GM21381 (cell line): Measurements from ENCODE around the gene SUMO3.

Experiments used
- ATAC-seq: cut with Tn5 transposase; IDR thresholded peaks from one replicate; pipeline ENCODE4 v1.9.1; 2021; ENCODE audit warnings: mild to moderate bottlenecking, moderate library complexity; ENCODE audit not compliant: unreplicated experiment

Gene SUMO3

GRCh38 chr21:44804762-44805161, 13.1 kb downstream of the SUMO3 start:
- ATAC-seq = no peak

- no peak for ATAC-seq
Observed at GRCh38 chr21:44803651-44804050, 14.2 kb downstream of the SUMO3 start.

GRCh38 chr21:44802396-44803153, 15.3 kb downstream of the SUMO3 start:
- ATAC-seq = peak; percentile 16

- peak; percentile 86 for ATAC-seq
Observed at GRCh38 chr21:44801468-44802395, 16.1 kb downstream of the SUMO3 start, which contains the start of gene UBE2G2. TSS of gene UBE2G2 (minus strand) at chr21:44801820. CDS start at chr21:44801748, 72 bp downstream.

GRCh38 chr21:44800971-44801467, 16.8 kb downstream of the SUMO3 start:
- ATAC-seq = no peak

GRCh38 chr21:44800103-44800502, 17.8 kb downstream of the SUMO3 start:
- no peak for ATAC-seq

GRCh38 chr21:44799646-44800045, 18.2 kb downstream of the SUMO3 start:
- no peak for ATAC-seq

GRCh38 chr21:44797775-44798174, 20.1 kb downstream of the SUMO3 start:
- ATAC-seq = no peak

GRCh38 chr21:44795342-44795741, 22.5 kb downstream of the SUMO3 start:
- no peak for ATAC-seq

- ATAC-seq = no peak
Observed at GRCh38 chr21:44793592-44794374, 24.1 kb downstream of the SUMO3 start.

GRCh38 chr21:44792702-44793591, 24.9 kb downstream of the SUMO3 start:
- ATAC-seq = peak; percentile 68

- no peak for ATAC-seq
Observed at GRCh38 chr21:44791993-44792392, 25.9 kb downstream of the SUMO3 start.

GRCh38 chr21:44791246-44791645, 26.6 kb downstream of the SUMO3 start:
- no peak for ATAC-seq

GRCh38 chr21:44790368-44790767, 27.5 kb downstream of the SUMO3 start:
- no peak for ATAC-seq

- ATAC-seq = no peak
Observed at GRCh38 chr21:44789880-44790279, 28.0 kb downstream of the SUMO3 start.

- no peak for ATAC-seq
Observed at GRCh38 chr21:44785620-44786335, 32.1 kb downstream of the SUMO3 start.

GRCh38 chr21:44784810-44785209, 33.1 kb downstream of the SUMO3 start:
- ATAC-seq = no peak

- no peak for ATAC-seq
Observed at GRCh38 chr21:44783020-44783696, 34.7 kb downstream of the SUMO3 start.
